HG02678 (cell line): ENCODE results near the gene ZYG11B.
"Not testable (repeated sequence)": the region's sequence is repeated elsewhere in the genome, so short reads cannot be mapped to it uniquely, and the experiment has no call there.

Experiments used
- ATAC-seq: cut with Tn5 transposase; IDR thresholded peaks from one replicate; pipeline ENCODE4 v1.9.1; 2021; ENCODE audit warnings: mild to moderate bottlenecking, moderate library complexity; ENCODE audit not compliant: unreplicated experiment

The ZYG11B gene

GRCh38 chr1:52842643-52843310, 116.5 kb downstream of the ZYG11B start, which contains the start of gene ZYG11A:
Gene ZYG11A (plus strand): TSS chr1:52842760. CDS start chr1:52842884, 124 bp downstream.
- peak; percentile 57 for ATAC-seq

GRCh38 chr1:52845119-52845518, 118.9 kb downstream of the ZYG11B start:
- ATAC-seq: not testable (repeated sequence)

DNA sequence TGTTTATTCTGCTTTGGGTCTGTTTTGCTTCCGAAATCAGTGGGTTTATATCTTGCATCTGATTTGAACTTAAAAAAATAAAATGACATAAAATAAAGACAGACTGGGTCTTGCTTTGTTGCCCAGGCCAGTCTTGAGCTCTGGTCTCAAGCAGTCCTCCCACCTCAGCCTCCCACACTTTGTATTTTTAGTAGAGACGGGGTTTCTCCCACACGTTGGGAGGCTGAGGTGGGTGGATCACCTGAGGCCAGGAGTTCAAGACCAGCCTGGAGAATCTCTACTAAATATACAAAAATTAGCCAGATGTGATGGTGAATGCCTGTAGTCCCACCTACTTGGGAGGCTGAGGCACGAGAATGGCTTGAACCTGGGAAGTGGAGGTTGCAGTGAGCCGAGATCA, 122.2 kb downstream of the ZYG11B start:
- no peak for ATAC-seq

- no peak for ATAC-seq
Measured at GRCh38 chr1:52850951-52851350, 124.7 kb downstream of the ZYG11B start.

- ATAC-seq: no peak
Measured at GRCh38 chr1:52852854-52853253, 126.6 kb downstream of the ZYG11B start.

- no peak for ATAC-seq
Measured at GRCh38 chr1:52855584-52855983, 129.3 kb downstream of the ZYG11B start.

DNA sequence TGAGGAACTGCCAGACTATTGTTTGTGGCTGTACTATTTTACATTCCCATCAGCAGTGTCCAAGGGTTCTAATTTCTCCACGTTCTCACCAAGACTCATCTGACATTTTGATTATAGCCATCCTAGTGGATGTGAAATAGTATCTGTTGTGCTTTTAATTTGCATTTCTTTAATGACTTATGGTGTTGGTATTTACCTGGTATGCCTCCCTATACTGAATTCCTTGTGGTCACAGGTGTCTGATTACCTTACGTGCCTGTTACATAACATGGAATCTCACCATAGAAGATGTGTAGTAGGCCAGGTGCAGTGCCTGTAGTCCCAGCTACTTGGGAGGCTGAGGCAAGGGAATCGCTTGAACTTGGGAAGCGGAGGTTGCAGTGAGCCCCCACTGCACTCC, 129.8 kb downstream of the ZYG11B start:
- ATAC-seq: no peak

DNA sequence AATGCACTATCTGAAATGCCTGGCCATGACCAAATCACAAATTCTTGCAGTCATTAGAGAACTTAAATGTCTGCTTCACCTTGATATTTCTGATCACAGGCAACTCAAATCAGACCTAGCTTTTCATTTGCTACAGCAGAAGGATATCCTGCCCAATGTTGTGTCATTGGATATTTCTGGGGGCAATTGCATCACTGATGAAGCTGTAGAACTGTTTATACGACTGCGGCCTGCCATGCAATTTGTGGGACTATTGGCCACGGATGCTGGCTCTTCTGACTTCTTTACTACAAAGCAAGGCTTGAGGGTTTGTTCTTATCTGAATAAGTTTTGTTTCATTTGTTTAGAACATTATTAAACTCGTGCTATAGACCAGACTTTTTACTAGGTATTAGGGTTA, 131.2 kb downstream of the ZYG11B start:
- ATAC-seq: no peak

GRCh38 chr1:52862666-52863458, 136.6 kb downstream of the ZYG11B start:
- ATAC-seq: no peak

GRCh38 chr1:52867087-52867863, 141.0 kb downstream of the ZYG11B start:
- ATAC-seq: peak; percentile 86

- ATAC-seq: not testable (repeated sequence)
Measured at GRCh38 chr1:52869727-52870126, 143.5 kb downstream of the ZYG11B start.

DNA sequence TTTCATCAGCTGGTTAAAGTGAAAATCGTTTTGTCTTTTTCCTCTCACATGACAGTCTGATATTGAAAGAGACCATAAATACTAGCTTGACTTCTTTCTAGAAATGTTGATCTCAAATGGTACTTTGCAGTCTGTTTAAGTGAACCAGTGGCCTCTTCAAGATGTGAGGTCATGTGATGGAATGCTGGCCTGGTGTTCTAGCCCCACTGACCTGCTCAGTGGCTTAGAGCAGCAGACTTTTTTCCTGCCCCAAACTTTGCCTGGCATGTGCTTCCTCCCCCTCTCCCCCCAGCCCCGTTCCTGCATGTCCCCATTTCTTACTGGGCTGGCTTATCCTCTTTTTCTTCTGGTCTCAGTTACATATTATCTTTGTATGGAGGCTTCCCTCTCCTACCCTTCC, 150.6 kb downstream of the ZYG11B start:
- no peak for ATAC-seq
